HG02798 (cell line): Measurements from ENCODE around the gene LRRC49.
"Not testable (repeated sequence)": the region's sequence is repeated elsewhere in the genome, so short reads cannot be mapped to it uniquely, and the experiment has no call there.

ENCODE experiments used
- ATAC-seq: cut with Tn5 transposase; IDR thresholded peaks from one replicate; pipeline ENCODE4 v1.9.1; 2021; ENCODE audit warnings: mild to moderate bottlenecking; ENCODE audit not compliant: unreplicated experiment, poor library complexity

Gene LRRC49, protein sequence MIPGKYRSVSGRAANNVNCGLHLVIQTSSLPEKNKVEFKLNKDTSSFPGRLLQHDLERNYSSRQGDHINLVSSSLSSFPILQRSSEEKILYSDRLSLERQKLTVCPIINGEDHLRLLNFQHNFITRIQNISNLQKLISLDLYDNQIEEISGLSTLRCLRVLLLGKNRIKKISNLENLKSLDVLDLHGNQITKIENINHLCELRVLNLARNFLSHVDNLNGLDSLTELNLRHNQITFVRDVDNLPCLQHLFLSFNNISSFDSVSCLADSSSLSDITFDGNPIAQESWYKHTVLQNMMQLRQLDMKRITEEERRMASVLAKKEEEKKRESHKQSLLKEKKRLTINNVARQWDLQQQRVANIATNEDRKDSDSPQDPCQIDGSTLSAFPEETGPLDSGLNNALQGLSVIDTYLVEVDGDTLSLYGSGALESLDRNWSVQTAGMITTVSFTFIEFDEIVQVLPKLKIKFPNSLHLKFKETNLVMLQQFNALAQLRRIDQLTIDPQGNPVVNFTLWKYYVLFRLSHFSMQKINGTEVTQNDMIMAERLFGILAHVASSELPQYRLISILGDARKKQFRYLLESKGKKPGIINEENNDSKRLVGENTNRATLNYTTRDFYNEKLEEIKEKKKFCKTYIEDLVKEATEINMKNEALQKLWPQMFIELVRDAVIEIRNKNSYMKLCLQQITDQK

GRCh38 chr15:70892002-70892911 lies at the start of gene LRRC49, which contains the start of gene THAP10:
Gene LRRC49, plus strand, starts transcription at chr15:70892826. Its CDS starts 69 bp downstream, at chr15:70892895.
Gene THAP10, minus strand, starts transcription at chr15:70892433. Its CDS starts 161 bp downstream, at chr15:70892272.
- peak; percentile 88 for ATAC-seq

DNA sequence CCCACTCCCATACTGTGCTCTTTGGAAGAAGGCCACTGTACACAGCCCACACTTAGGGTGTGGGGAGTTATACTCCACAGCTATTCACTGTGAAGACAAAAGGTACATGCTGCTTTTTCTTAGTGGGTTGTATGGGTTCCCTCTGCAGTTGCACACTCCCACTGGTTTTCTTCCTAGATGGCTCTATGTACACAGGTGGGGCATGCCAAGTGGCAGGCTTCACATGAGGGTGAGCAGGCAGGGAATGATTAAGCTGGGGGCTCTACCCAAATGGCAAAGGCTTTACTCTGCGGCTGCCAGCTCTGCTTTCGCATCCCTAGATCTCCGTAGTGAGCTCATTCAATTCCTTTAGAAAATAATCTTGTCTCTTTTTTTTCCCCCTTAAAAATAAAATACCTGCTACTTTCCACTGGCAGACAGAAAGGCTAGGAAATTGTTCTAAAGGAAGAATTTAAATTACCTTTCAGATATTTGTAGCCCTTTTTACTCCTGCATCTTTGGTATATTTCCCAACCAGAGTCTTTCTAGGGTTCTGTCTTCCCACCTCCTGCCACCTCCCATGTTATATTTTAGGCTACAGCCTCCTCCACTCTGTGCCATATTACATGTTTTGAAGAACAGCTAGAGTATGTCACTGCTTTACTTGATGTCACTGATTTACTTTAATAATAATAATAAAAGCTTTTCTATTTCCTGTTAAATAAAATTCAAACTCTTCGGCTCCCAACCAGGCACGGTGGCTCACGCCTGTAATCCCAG lies 46.8 kb upstream of the LRRC49 start:
- ATAC-seq: no peak

DNA sequence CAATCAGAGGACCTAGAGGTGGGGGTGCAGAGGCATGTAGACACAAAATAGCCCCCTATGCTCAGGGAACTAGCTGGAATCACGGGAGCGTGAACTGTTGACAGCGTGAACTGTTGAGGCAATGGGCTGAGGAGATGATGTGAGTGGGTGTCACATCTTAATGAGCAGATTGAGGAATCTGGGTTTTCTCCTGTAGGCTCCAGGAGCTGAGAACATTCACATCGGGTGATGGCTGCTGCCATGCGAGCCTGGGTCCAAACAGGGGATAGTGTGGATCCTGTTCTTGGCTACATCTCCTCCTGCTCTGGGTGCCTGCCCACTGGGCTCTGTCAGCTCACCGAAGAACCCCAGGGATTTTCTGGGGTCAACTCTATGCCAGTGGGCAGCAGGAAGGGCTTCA lies 40.7 kb upstream of the LRRC49 start:
- ATAC-seq: no peak

- no peak for ATAC-seq
Measured at GRCh38 chr15:70852501-70853317, 39.9 kb upstream of the LRRC49 start.

DNA sequence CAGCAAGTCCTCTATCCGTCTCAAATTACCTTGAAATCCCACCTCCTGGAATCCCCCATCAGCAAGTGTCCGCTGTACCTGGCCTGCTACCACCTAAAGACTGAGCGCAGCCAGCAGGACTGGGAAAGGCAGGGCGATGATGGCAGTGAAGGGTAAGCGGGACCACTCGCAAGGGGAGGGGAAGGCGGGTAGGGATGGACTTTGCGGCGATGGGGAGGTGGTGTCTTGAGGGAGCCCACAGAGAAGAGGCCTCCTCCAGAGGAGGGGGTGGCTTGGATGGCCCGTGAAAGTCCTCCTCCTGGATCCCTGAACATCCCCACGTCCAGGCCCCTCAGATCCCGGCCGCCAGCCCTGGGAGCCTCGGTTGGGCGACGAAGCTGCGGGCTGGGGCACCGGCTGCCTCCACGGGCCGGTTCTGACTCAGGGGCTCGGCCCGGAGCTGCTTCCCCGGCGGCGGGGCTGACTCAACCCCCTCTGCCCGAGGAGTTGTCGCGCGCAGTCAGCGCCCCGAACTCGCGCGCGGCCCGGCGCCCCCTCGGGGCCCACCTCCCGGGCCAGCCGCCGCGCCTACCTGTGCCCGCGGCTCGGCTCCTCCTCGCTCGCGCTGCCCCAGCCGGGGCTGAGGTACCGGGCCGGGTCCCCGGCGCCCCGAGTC lies 39.2 kb upstream of the LRRC49 start:
- no peak for ATAC-seq

DNA sequence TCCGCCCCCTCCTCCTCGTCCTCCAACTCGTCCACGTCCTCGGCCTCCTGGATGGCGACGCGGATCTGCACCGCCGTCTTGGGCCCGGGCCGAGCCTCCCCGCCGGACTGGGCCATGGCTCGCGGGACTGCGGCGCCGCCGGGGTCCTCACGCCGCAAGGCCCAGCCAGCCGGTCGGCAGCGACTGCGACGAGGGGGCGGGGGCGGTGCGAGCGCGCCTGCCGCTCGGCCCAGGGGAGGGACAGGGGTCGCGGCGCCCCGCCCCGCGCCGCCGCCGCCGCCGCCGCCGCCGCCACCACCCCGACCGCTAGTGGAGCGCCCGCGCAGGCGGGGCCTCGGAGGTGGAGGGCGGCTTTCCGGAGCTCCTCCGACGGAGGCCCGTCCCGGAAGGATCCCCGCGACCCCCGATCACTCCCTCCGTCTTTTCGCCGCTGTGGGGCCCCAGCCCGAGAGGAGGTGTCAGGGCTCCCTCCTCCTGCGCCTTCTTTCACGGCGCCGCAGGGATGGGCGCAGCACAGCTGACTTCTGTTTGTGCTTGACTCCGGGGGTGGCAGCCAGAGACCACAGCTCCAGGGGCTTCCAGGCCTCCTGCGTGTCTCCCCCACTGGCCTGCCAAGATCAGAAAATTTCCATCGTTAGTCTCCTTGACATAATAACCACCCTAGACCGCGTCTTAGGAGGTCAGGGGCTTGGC lies 38.5 kb upstream of the LRRC49 start, which contains the start of gene LARP6:
Gene LARP6, minus strand, starts transcription at position 185 of the 693 bp plus-strand sequence. Its CDS starts 69 bp downstream, at position 116.
- ATAC-seq: no peak

GRCh38 chr15:70854666-70854976 lies 38.0 kb upstream of the LRRC49 start:
- ATAC-seq: no peak

- ATAC-seq: no peak
Measured at GRCh38 chr15:70855764-70856163, 36.9 kb upstream of the LRRC49 start.

DNA sequence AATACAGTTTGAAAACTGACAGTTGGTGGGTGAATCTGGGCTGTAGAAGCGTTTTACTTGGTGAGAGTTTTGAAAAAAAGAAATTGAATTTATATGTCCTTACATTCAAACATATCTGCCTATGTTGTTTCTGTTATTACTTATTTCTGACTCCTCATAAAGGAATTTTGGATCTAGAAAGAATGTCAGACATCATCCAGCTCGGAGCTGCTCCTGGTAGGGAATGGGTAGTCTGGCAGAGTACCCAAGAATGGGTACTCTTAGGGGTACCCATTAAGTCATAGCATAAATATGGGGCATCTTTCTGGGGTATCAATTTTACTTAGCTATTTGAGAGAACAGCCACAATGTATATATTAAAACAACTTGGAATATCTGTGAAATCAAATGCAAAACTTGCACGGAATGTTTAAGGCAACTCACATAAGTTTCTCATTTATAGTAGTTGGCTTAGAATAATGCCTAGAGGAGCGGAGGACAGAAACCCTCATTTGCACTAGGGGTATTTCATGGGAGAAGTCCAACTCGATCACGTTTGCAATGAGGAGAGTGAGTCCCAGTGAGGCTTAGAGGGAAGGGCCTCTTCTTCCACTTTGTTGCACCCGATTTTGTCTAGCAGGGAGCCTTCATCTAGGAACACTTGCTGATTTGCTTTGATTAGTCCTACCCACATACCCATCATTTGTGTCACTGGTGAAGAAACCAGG lies 36.3 kb upstream of the LRRC49 start:
- no peak for ATAC-seq

- ATAC-seq: no peak
Measured at GRCh38 chr15:70856884-70857561, 35.6 kb upstream of the LRRC49 start.

DNA sequence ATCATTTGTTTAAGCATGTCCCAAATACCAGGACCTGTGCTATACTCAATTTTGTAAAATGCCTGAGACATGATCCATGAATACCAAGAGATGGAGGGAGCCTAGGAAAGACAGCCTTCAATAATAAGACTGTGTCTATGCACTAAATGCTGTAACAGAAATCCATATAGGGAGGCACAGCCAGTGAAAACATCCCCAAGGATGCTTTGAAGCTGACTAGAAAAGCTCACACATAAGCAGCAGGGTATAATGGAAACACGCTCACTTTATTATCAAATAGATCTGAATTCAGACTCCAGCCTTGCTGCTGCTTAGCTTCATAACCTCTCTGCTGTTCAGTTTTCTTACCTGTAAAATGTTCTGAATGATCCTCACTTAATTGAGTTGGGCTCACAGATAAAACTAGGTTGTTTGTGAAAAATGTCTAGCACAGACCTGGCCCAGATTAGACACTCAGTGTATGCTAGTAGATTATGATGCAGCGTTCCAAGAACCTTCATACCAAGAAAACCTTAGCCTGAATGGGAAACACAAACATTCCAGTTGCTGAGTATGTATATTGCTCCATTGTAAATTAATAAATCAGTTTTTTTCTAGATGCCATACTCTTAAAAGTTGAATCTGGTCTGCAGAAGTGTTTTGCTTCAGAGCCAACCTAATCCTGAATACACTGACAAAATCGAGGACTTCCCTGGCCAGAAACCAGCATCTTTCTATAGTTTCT lies 34.9 kb upstream of the LRRC49 start:
- no peak for ATAC-seq

DNA sequence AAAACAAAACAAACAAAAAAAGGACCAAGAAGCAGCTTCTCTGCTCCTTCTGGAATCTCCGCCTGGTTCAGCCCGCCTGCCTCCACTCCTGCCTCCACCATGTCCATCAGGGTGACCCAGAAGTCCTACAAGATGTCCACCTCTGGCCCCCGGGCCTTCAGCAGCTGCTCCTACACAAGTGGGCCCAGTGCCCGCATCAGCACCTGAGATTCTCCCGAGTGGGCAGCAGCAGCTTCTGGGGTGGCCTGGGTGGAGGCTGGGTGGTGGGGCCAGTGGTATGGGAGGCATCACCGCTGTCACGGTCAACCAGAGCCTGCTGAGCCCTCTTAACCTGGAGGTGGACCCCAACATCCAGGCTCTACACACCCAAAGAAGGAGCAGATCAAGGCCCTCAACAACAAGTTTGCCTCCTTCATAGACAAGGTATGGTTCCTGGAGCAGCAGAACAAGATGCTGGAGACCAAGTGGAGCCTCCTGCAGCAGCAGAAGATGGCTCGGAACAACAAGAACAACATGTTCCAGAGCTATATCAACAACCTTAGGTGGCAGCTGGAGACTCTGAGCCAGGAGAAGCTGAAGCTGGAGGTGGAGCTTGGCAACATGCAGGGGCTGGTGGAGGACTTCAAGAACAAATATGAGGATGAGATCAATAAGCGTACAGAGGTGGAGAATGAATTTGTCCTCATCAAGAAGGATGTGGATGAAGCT lies 33.9 kb upstream of the LRRC49 start:
- ATAC-seq: not testable (repeated sequence)

- ATAC-seq: no peak
Measured at GRCh38 chr15:70859322-70859908, 33.2 kb upstream of the LRRC49 start.

GRCh38 chr15:70859998-70860397 lies 32.6 kb upstream of the LRRC49 start:
- ATAC-seq: no peak
